ENCODE data around the gene TXLNB.

Gene TXLNB

DNA sequence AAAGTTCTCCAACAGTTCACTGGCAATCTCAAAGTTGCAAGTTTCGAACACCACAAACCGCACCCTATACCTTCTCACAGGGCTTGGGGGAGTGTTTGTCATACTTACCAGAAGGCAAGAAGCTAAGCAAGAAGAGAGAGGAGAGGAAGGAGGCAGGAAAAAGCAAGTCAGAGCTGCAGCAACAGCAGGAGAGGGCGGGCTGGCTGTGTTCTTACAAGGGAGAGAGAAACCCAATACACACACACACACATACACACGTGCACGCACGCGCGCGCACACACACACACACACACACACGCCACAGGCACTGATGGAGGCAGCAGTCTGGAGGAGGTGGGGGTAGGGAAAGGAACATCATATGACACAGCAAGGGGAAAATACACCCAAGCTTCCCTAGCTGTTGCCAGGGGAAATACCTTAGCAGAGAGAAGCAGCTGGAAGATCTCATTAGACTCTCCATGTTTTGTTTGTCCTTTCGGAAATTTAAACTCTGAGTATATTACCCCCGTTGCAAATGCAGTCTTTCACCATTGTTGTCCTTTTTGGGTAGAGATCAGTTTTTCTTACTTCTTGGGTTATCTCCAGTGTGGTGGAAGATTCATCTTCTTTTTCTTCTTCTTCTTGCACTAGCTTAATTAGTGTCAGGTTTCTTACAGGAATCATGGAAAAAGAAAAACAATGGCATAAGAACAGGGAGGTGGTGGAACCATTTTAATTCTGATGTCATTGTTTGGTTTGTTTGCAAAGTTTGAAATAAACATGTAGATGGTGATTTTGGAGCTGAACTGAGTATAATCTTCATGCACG is at the start of gene TXLNB:
TSS of gene TXLNB (minus strand) at position 186 of the 807 bp plus-strand sequence. CDS start 3,099 bp downstream, outside the sequence.
- DNase-seq (ENCODE audit: low spot score): peak; percentile 36

DNA sequence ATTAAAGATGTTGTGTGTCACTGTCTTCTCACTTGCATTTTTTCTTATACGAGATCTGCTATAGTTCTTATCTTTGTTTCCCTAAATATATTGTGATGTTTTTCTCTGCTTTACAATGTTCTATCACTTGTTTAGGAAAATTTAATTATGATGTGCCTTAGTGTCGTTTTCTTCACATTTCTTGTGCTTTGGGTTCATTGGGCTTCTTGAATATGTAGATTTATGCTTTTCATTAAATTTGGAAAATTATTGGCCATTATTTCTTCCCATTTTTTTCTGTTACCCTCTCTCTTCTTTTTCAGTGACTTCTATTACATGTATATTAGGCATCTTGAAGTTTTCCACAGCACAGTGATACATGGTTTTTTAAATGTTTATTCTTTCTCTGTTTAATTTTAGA is 49.3 kb upstream of the TXLNB start:
- no peak for DNase-seq (ENCODE audit: low spot score)

DNA sequence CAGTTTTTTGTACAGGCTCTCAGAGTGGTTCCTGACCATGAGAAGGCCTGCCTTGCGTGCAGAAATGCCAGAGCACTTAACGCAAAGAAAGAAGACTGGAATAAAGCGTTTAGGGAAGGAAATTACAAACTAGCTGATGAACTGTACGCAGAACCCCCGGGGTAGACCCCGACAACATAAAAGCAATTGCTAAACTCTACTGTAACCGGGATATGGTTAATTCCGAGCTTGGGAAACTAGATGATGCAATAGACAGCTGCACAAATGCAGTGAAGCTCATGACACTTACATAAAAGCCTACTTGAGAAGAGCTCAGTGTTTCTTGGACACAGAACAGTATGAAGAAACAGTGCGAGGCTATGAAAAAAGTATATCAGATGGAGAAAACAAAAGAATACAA is 47.0 kb upstream of the TXLNB start:
- DNase-seq (ENCODE audit: low spot score): peak; percentile 30

DNA sequence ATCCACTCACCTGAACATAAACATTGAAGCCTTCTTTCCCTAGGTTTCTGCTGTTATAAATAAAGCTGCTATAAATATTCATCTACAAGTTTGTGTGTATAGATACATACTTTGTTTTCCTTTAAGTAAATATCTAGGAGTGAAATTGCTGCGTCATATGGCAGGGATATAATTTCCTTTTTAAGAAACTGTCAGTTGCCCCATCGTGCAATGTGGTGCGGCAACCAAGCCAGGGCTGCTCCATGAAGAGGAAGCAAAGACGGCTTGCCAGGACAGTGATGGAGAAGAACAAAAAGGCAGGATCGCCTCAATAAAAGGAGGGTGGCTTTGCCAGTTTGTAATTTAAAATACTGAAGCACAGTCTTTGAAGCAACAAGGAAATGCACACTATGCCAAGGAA is 46.0 kb upstream of the TXLNB start:
- no peak for DNase-seq (ENCODE audit: low spot score)

DNA sequence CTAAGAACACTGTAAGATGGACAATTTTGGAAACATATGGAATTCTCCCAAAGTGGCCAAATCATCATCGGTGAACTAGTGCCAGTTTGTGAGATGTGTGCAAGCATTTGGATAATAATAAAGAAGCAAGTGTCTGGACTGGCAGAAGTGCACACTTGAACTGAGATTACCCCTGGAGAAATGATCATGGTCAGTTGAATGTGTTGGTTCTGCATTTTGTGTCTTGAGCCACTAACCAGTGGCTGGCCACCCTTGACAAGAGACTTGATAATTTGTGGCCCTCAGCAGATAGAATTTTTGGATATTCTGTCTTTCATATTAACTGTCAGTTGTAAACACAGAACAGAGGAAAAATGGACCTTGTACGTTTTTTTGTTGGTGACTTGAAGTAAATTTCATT is 45.2 kb upstream of the TXLNB start:
- no peak for DNase-seq (ENCODE audit: low spot score)

DNA sequence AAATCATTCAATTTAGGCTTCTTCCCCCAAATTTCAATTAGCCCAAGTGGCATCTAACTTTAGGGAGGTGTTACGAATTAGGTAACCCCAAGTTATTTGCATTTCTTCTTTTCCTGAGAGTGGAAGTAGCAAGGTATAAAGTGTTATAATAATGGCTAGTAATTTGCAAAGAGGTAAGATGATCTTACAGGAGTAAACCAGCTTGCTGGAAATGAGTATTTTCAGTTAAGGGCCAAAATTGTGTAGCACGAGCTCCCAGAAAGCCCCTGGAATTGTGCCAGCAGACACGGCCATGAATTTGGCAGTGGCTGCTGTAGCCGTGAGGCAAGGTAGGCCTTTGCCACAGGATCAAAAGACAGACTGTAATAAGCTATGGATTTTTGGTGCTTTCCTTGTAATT is 44.7 kb upstream of the TXLNB start:
- DNase-seq (ENCODE audit: low spot score): no peak

DNA sequence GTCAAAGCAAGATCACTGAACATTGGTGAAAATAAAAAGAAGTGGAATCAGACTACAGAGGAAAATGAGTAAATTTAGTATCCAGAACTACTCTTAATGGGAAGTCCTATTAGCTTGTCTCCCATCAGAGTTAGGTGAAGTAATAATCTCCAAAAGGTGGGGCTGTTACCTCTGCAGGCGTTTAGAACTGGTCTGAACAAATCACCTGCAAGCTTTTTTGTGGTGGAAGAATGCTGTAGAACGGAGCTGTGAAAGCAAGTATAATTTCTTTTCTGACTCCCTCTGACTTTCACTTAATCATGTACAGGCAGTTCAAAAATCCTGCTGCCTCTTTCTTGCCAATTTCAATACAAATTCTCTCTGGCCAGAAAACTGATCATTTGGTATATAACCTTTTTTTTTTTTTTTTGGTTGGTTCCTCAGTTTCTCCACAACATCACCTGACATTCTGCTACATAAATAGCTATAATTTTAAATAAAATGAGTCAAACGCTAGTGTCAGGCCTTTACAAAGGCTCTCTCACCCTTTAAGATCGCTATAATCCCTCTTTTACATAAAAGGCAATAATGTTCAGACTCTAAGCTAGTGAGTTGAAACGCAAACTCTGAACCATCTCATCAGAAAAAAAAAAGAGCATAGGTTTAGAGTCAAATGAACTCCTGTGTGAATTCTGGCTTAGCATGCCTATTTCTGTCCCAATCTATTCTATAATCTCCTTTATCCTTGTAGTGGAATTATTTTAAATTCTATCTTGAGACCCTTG is 43.8 kb upstream of the TXLNB start:
- DNase-seq (ENCODE audit: low spot score): no peak

DNA sequence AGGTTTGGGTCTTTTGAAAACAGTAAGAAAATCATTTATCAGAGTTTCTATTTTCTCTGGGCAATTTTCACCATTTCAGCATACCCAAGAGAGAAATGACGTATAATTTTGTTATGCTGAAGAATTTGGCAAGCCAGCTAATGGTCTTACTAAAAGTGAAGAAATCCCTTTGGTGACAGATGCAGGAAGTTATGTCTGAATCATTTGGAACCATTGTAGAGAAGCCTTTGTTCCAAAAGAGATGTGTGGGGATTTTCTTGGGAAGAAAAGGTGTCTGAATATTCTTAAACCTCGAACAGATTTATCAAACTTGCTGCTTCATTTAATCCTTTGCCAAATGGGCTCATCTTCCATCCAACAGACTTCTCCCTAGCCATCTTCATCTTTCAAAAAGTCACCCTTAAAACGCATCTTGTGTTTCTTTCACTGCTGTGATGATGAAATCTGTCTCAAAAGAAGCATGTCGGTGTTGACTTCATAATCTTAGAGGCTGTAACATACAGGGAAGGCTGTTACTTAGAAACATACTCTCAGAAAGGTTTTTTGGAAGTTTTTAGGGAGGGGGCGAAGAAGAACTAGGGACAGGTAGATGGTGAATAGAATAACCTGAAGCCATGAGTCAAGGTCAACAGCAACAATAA is 43.1 kb upstream of the TXLNB start:
- DNase-seq (ENCODE audit: low spot score): peak; percentile 79

DNA sequence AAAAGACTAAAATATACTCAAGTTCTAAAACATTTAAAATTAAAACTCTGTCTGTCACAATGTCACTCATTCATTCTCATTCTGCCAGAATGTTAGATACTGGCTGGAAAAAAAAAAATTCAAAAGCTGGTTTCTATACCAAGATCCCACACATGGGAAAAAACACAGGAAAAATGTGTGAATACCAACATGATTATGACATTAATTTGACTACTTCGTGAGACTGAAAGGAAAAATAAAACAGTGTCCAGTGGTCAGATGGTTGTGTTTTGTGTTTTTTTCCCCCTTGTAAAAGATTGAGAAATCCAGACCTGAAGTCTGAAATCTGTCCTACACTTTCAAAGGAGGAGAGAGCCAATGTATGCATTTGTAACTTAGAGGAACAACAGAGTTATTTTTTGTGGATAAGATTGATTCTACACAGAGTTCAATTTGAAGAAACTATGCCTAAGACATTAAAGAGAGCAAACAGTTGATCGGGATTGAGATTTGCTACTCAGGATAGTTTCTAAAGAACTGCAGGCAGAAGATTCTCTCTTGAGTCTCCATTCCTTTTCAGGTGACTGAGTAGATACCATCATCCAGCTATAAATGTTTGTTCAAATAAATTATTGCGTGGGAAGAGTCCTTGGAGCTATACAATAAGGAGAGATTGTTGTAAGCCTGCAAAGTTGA is 39.2 kb upstream of the TXLNB start:
- DNase-seq (ENCODE audit: low spot score): no peak

DNA sequence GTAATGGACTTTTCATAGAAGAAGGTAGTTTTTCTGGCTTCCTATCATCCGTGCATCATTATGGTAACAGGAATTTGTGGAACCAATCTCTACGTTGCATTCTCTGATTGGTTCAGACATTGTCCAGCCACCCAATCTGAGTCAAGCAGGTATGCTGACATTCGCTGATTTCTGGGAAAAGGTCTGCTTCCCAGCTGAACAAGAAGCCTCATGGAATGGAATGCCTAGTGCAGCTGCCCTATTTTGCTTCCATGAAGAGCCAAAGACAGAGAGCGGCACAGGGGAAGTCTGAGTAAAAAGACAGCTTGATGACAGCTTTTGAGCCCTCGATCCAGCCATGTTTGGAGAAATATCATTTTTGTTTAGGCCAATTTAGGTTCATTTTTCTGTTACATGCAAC is 38.5 kb upstream of the TXLNB start:
- no peak for DNase-seq (ENCODE audit: low spot score)

DNA sequence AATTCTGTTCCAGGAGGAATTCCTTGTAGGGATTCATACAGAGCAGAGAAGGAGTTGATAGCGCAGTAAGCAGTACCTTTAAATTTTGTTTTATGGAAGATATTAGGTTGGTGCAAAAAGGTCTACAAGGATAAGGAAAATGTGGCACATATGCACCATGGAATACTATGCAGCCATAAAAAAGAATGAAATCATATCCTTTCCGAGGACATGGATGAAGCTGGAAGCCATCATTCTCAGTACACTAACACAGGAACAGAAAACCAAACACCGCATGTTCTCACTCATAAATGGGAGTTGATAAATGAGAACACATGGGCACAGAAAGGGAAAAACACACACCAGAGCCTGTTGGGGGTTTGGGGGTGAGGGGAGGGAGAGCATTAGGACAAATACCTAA is 37.4 kb upstream of the TXLNB start:
- no peak for DNase-seq (ENCODE audit: low spot score)

DNA sequence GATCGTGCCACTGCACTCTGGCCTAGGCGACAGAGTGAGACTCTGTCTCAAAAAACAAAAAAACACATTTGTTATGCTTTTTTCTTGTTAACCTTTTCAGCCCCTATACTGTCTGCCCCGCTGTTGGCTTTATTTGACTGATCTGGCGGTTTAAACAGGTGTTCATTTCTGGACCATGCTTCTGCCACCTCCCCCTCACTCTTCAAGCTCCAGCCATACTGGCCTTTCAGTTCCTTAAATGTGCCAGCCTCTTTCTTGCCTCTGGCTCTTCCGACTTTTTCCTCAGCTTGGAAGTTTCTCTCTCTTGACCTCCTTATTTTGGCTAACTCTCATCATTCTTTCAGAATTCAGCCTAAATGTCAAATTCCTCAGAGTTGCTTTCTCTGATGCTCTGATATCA is 35.2 kb upstream of the TXLNB start:
- no peak for DNase-seq (ENCODE audit: low spot score)

DNA sequence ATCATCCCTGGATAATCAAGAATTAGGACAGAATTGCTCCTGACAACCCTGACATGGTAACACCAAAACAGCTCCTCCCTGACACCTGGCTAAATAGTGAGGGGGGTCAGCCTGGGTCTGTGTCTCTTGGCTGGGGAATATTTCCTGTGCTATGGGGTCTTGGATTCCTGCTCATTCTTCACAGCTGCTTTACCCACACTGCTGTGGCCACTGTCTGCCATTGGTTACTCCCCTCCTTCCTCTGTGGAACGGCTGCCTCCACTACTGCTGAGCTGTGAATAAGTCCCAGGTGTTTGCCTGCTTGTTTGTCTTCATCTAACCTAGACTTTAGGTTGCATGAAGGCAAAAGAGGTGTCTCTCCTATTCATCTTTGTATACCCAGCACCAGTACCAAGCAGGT is 33.9 kb upstream of the TXLNB start:
- DNase-seq (ENCODE audit: low spot score): no peak

DNA sequence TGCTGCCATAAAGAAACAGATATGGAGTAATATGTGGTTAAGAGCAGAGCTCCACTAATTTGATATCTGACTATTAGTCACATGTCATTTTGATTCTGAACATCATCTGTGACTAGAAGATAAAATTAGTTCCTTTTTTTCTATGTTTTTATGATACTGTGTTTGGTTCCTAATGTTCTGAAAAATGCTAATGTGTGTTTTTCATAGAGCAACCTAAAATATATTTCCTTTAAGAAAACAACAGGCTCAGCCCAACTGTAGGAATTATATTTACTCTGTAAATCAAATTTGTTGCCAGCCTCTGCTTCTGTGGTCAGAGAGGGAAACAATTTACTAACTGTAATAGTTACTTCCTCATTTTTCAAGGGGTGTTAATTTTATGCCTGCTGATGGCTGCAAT is 33.3 kb upstream of the TXLNB start:
- DNase-seq (ENCODE audit: low spot score): no peak

DNA sequence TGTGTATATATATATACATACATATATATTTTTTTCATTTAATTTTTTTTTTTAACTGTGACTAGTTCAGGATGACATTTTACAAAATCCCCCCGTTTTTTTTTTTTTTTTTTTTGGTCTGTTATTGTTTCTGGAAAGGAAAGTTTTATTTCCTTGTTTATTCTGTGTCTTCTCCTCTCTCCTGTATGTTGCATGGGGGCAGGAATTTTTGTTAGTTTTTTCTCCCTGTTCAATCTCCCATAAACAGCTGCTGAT is 32.4 kb upstream of the TXLNB start:
- DNase-seq (ENCODE audit: low spot score): no peak

DNA sequence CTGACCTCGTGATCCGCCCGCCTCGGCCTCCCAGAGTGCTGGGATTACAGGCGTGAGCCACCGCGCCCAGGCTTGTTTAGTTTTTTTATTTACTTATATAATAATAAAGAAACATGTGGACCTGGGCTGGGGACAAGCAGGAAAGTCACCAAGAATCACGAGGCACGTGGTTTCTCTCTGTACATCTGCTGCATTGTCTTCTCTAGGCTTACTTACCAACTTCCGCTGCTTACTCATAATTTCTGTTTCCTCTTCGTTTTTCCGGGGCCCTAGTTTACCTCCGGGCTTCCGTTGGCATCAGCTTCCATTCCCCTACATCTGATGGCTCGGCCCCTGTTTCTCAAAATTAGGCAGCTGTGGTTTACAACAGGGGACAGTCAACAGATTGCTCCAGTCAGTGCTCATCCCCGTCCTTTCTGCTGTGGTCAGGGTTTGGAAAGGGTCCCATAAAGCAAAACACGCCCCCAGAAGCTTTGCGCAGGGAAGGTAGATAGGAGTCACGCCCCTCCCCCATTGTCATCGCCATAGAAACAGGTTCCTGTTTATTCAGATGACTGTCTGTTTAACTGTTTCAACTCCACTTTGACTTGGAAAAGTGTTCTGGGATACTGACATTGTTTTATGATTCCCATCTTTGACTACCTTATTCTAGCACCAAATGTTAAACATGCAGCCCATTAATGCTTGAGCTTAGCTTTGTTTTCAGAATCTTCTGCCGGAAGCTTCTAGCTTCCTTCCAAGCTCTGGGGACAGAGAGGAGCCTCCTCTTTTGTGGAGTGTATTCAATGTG is 31.9 kb upstream of the TXLNB start:
- DNase-seq (ENCODE audit: low spot score): peak; percentile 58

DNA sequence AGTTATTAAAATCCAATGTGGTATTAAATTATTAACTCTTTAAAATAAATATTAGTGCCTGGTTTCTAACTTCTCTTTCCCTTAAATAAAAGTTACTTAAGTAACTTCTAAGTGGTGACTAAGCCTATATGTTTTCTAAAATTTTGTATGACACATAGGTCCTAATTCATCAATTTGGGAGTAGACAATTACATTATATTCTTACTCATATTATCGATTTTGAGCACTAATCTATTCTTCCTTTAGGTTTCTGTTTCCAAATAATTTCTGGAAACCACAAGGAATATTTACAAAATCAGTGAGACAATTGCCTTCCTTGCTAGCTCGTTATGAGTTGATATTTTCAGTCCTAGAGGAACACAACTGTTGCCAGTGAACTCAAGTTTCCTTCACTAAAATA is 28.3 kb upstream of the TXLNB start:
- no peak for DNase-seq (ENCODE audit: low spot score)

DNA sequence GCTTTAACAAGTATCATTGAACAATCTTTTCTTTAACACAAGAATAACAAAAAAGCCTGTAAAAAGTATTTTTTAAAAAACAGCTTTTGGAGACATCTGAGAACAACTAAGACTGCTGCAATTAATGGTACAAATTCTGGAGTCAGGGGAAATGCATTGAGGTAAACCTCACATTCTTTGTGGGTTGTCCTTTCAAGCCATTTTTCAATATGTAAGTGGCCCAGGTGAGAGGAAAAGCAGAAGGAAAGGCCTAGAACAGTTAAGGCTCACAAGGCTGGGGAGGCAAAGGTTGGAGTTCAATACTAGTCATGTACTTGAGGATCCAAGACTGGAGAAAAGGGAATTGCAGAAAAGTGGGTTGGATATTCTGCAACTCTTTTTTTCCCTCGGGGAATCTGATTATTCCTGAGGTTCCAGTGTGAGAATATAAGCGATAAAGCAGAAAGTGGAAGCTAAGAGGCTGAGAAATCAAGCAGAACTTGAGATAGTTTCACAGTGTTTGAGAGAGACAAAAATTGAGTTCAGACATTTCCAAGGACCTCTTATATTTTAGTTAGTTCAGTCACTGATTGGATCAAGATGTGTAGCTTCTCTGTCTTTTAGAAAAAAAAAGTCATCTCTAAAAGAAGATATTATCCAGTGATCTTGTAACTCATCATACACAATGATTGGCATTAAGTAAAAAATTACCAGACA is 25.0 kb upstream of the TXLNB start:
- DNase-seq (ENCODE audit: low spot score): no peak

DNA sequence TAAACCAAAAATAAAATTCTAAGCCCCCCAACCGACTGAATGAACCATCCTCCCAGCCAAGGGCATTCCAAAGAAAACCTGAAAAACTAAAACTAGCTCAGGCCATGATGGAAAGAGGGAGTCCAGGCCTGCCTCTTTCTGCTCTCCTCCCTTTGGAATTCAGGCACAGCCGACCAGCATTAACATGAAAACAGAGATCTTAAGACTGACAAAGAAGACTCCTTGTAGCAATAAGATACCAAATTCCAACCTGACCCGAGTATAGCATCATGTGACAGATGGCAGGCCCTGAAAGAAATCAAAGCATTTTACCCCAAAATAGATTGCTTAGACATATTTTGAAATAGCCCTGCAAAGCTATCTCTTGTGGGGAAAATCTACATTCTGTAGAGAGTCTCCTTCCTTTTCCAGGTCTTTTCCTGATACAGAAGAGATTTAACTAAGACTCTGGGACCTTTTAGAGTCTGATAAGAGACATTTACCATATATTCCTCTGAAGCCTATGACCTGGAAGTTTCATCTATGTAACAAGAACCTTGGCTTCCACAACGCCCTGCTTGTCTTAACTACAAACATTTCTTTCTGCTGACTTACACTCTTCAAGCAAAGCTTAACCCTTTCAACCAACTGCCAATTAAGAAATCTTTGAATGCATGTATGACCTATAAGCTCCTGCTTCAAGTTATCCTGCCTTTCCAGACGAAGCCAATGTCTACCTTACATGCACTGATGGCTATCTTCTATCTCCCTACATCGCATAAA is 22.2 kb upstream of the TXLNB start:
- no peak for DNase-seq (ENCODE audit: low spot score)

DNA sequence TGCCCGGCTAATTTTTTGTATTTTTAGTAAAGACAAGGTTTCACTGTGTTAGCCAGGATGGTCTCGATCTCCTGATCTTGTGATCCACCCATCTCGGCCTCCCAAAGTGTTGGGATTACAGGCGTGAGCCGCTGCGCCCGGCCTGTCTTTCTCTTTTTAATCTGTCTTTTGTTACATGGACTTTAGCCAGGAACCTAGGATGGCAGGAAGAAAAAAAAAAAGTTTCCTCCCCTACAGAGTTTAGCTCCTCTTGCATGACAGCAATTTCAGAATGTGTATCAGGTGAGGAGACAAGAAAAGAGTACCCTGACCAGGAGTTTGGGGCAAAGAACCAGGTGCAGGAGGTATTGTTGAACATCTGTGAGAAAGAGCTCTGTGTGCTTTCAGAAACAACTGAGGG is 21.4 kb upstream of the TXLNB start:
- DNase-seq (ENCODE audit: low spot score): no peak

DNA sequence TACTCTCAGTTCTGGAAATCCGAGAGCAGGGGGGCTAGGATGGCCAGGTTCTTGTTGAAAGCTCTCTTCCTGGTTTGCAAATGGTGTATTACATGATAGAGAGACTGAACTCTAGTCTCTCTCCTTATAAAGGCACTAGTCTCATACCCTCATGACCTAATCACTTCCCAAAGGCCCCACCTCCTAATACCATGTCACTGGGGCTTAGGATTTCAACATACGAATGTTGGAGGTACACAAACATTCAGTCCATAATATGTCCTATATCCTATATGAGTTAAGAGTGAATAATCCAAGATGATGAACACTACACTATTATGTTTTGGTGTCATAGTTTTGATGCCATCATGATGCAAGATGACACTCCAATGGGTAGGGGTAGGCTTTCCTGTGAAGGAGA is 20.0 kb upstream of the TXLNB start:
- no peak for DNase-seq (ENCODE audit: low spot score)

Data from AG08395 (cell line).